A673 (cell line): ENCODE data around the gene PTX4. TPM values are rescaled to one million over a fixed set of nuclear protein-coding genes. Genes with fewer than 3 reads are reported as not detected.

Source experiments
- BruUV-seq: library from RNA; stranded (reverse); fragments of 400-500 nt; replicated peaks from 2 replicates; lab custom pipeline; 2021; lab: Mats Ljungman, UMichigan
- CTCF ChIA-PET: fragments of 300-600 bp; sonication (Branson Sonifier 250); formaldehyde crosslinking; loops from one replicate; lab custom pipeline; 2022; ENCODE audit warnings: antibody characterized with exemption; lab: Charles Lee
- POLR2A ChIA-PET: fragments of 300-600 bp; sonication (Branson Sonifier 250); formaldehyde crosslinking; loops from one replicate; lab custom pipeline; 2022; ENCODE audit warnings: antibody characterized with exemption; ENCODE audit not compliant: low non-redundant PET; lab: Charles Lee
- DNase-seq: peaks from one replicate; pipeline ENCODE4 v3.0.0-alpha.2; 2015; ENCODE audit warnings: low spot score
- H3K27ac ChIP-seq: fragments of 200-600 bp; sonication (generic); 2 replicates; pipeline ENCODE4 v1.5.1; 2016; ENCODE audit warnings: mixed run types, low read depth, mild to moderate bottlenecking, mixed read lengths, antibody characterized with exemption, low read length; ENCODE audit not compliant: poor library complexity, severe bottlenecking
- H3K27me3 ChIP-seq: fragments of 200-600 bp; sonication (generic); replicated peaks from 2 replicates; pipeline ENCODE4 v1.6.1; 2017; ENCODE audit warnings: mixed run types, low read depth, mild to moderate bottlenecking, mixed read lengths, antibody characterized with exemption, low read length; ENCODE audit not compliant: insufficient read depth, poor library complexity
- H3K36me3 ChIP-seq: fragments of 200-600 bp; sonication (generic); 2 replicates; pipeline ENCODE4 v1.6.1; 2016; ENCODE audit warnings: mixed run types, mild to moderate bottlenecking, mixed read lengths, antibody characterized with exemption, low read length; ENCODE audit not compliant: insufficient read depth, poor library complexity, severe bottlenecking
- H3K4me1 ChIP-seq: fragments of 200-600 bp; sonication (generic); 2 replicates; pipeline ENCODE4 v1.6.1; 2017; ENCODE audit warnings: mixed run types, mild to moderate bottlenecking, mixed read lengths, antibody characterized with exemption, low read length; ENCODE audit not compliant: insufficient read depth, poor library complexity, severe bottlenecking
- H3K4me3 ChIP-seq: fragments of 200-600 bp; sonication (generic); 2 replicates; pipeline ENCODE4 v1.5.1; 2016; ENCODE audit warnings: low read depth, mixed run types, mild to moderate bottlenecking, mixed read lengths, low read length; ENCODE audit not compliant: poor library complexity, severe bottlenecking
- H3K9me3 ChIP-seq: fragments of 200-600 bp; sonication (generic); 2 replicates; pipeline ENCODE4 v1.6.1; 2016; ENCODE audit warnings: mixed run types, low read depth, mild to moderate bottlenecking, mixed read lengths, antibody characterized with exemption, low read length; ENCODE audit not compliant: poor library complexity, severe bottlenecking
- EZH2 ChIP-seq: fragments of 200-600 bp; sonication (generic); IDR thresholded peaks from 2 replicates; pipeline ENCODE4 v1.6.1; 2017; ENCODE audit warnings: borderline replicate concordance, low read depth, mild to moderate bottlenecking, mixed read lengths, antibody characterized with exemption, low read length; ENCODE audit not compliant: poor library complexity, severe bottlenecking
- intact Hi-C: fragments of 100-400 bp; cut with micrococcal nuclease; formaldehyde crosslinking; loops from one replicate; pipeline ENCODE4 v1.10.0; 2022; ENCODE audit not compliant: unreplicated experiment
- total RNA-seq: library from RNA; stranded (reverse); gene quantifications from 2 replicates; pipeline ENCODE4 v1.2.3, GENCODE V29; 2021
- TF ChIP-seq, protein P1 (sequence below): fragments of 300-800, 200-600 bp; sonication (generic); conservative IDR thresholded peaks from 2 replicates; pipeline ENCODE4 v1.5.1; 2017; ENCODE audit warnings: low read depth, mild to moderate bottlenecking, antibody characterized with exemption, low read length, moderate library complexity, mixed read lengths

PTX4 gene
- total RNA-seq, 1 experiment from 2014 or later: not detected

GRCh38 chr16:1514507-1514906 is 25.8 kb upstream of the PTX4 start:
- ChIA-PET POLR2A (no interaction called here), CTCF (no interaction called here)
- Histone ChIP-seq H3K4me1 (no peaks in the 10 kb centered on the region), H3K36me3 (no peaks in the 10 kb centered on the region), H3K9me3 (peaks cover 8% of the 10 kb centered on the region), H3K27me3 (no peaks in the 10 kb centered on the region), H3K27ac (no peak overlapping the region), H3K4me3 (no peak overlapping the region)
- intact Hi-C loops: no loop called here
- DNase-seq: no peak
- TF ChIP-seq, protein P1, sequence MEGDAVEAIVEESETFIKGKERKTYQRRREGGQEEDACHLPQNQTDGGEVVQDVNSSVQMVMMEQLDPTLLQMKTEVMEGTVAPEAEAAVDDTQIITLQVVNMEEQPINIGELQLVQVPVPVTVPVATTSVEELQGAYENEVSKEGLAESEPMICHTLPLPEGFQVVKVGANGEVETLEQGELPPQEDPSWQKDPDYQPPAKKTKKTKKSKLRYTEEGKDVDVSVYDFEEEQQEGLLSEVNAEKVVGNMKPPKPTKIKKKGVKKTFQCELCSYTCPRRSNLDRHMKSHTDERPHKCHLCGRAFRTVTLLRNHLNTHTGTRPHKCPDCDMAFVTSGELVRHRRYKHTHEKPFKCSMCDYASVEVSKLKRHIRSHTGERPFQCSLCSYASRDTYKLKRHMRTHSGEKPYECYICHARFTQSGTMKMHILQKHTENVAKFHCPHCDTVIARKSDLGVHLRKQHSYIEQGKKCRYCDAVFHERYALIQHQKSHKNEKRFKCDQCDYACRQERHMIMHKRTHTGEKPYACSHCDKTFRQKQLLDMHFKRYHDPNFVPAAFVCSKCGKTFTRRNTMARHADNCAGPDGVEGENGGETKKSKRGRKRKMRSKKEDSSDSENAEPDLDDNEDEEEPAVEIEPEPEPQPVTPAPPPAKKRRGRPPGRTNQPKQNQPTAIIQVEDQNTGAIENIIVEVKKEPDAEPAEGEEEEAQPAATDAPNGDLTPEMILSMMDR: no peak
- TF ChIP-seq EZH2: no peak
- no TSS peak for BruUV-seq

GRCh38 chr16:1512774-1513173 is 24.0 kb upstream of the PTX4 start:
- ChIA-PET CTCF (no interaction called here), POLR2A (no interaction called here)
- no peak for DNase-seq
- no peak overlapping the region for H3K27ac ChIP-seq
- H3K4me3 ChIP-seq: no peak overlapping the region
- H3K9me3 ChIP-seq: peaks cover 8% of the 10 kb centered on the region
- intact Hi-C loops: no loop called here
- TF ChIP-seq, protein P1: no peak
- TF ChIP-seq EZH2: no peak
- no peaks in the 10 kb centered on the region for H3K36me3 ChIP-seq
- no TSS peak for BruUV-seq
- no peaks in the 10 kb centered on the region for H3K27me3 ChIP-seq
- no peaks in the 10 kb centered on the region for H3K4me1 ChIP-seq

- H3K4me3 ChIP-seq: no peak overlapping the region
- H3K4me1 ChIP-seq: no peaks in the 10 kb centered on the region
- TF ChIP-seq, protein P1: no peak
- no peak for TF ChIP-seq EZH2
- intact Hi-C loops: no loop called here
- CTCF ChIA-PET: no interaction called here
- H3K36me3 ChIP-seq: no peaks in the 10 kb centered on the region
- H3K27me3 ChIP-seq: no peaks in the 10 kb centered on the region
- H3K27ac ChIP-seq: no peak overlapping the region
- no TSS peak for BruUV-seq
- POLR2A ChIA-PET: no interaction called here
- no peak for DNase-seq
- peaks cover 8% of the 10 kb centered on the region for H3K9me3 ChIP-seq
Observed at GRCh38 chr16:1511662-1512569, 23.2 kb upstream of the PTX4 start.
